Spleen (tissue), 7 donors: ENCODE results near the gene ATL1.

ENCODE experiments used
- POLR2A ChIP-seq, 3 donors: fragments of 450-650 bp; IDR thresholded peaks; one replicate each; pipeline ENCODE4 v1.5.1; 2017; ENCODE audit warnings: antibody characterized with exemption in 3 of 3, mild to moderate bottlenecking in 1 of 3
- TF ChIP-seq, protein P1 (sequence below), 11 experiments: fragments of 200-600 bp in 7 of 11; fragments of 450-650 bp in 4 of 11; sonication (generic) in 4 of 11; IDR thresholded peaks in 8 of 11; conservative IDR thresholded peaks in 3 of 11; 1 replicate in 7 of 11; 2 replicates in 4 of 11; pipeline versions ENCODE4 v1.4.0 to v1.8.0; 2016 to 2021; ENCODE audit warnings: antibody characterized with exemption in 11 of 11, inconsistent platforms in 4 of 11, mild to moderate bottlenecking in 1 of 11
- donor health status: DM: no; HTN: no; CAD: no; lungs with moderate emphysema.
- donor health status: DM: no; HTN: no; CAD: no.
- donor health status: DM: no; HTN: no; CAD: no.

DNA sequence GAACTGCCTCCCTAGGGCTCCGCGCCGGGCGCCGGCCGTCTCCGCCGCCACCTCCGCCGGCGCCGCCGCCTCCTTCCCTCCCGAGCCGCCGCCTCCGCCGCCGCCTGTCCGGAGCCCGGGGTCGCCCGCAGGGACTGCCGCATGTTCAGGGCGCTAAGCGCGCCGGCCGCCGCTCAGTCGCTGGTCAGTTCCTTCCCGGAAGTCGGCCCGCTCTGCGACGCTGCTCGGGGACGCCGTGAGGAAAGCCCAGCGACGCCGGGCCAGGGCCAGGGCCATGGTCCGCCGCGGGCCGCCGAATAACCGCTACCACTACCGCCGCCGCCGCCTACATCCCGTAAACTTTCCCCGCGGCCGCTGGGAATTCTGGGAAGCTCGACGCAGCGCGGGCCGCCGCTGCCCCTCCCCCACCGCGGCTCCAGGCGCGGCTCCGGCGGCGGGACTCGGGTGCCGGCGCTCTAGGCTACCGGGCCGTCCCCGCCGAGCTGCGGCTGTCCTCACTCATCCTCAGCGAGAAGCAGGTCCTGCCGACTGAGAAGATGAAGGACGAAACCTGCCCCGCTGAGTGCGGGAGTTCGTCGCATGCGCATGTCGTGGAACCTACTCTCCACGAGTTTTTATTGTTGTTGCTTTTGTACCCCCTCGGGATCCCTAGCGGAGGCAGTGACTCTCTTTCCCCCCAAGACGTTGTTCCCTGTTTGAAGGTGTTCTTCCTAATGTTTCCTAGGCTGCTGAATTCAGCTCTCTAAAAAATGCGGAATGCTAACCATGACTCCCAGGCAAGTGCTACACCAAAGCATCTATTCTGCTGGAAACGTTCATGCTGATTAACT, 108.3 kb downstream of the ATL1 start, which contains the start of gene SAV1:
- TF ChIP-seq, protein P1, sequence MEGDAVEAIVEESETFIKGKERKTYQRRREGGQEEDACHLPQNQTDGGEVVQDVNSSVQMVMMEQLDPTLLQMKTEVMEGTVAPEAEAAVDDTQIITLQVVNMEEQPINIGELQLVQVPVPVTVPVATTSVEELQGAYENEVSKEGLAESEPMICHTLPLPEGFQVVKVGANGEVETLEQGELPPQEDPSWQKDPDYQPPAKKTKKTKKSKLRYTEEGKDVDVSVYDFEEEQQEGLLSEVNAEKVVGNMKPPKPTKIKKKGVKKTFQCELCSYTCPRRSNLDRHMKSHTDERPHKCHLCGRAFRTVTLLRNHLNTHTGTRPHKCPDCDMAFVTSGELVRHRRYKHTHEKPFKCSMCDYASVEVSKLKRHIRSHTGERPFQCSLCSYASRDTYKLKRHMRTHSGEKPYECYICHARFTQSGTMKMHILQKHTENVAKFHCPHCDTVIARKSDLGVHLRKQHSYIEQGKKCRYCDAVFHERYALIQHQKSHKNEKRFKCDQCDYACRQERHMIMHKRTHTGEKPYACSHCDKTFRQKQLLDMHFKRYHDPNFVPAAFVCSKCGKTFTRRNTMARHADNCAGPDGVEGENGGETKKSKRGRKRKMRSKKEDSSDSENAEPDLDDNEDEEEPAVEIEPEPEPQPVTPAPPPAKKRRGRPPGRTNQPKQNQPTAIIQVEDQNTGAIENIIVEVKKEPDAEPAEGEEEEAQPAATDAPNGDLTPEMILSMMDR (IDR thresholded peaks at IDR 0.05 in 8 of 11, conservative IDR thresholded peaks at IDR 0.05 in 3 of 11), result no peak
- peak in 2 of 3 donors; percentile 60 to 61 for TF ChIP-seq POLR2A (IDR thresholded peaks at IDR 0.05)
